Prostate gland (tissue), 2 donors: ENCODE measurements around the gene TPD52L1. TPM values are rescaled to one million over a fixed set of nuclear protein-coding genes. Genes with fewer than 3 reads are reported as not detected.

Source experiments
- DNase-seq: peaks from one replicate; pipeline ENCODE4 v3.0.0-alpha.2; 2019; ENCODE audit warnings: low spot score
- H3K27ac ChIP-seq, 2 donors: fragments of 200-600 bp; sonication (generic); 2 replicates each; pipeline ENCODE4 v1.5.1; 2017 to 2019
- H3K27me3 ChIP-seq: fragments of 200-600 bp; sonication (generic); replicated peaks from 2 replicates; pipeline ENCODE4 v1.5.1; 2019; ENCODE audit not compliant: insufficient read depth
- H3K36me3 ChIP-seq, 2 donors: fragments of 200-600 bp; sonication (generic); 1 replicate in 1 of 2; 2 replicates in 1 of 2; pipeline versions ENCODE4 v1.5.1 to v1.8.1; 2017 to 2019
- H3K4me1 ChIP-seq: fragments of 200-600 bp; sonication (generic); replicated peaks from 2 replicates; pipeline ENCODE4 v1.5.1; 2019
- H3K4me3 ChIP-seq, 2 donors: fragments of 200-600 bp; sonication (generic); 2 replicates each; pipeline ENCODE4 v1.5.1; 2017 to 2019
- H3K9me3 ChIP-seq: fragments of 200-600 bp; sonication (generic); 2 replicates; pipeline ENCODE4 v1.5.1; 2017
- POLR2A ChIP-seq: fragments of 450-650 bp; IDR thresholded peaks from one replicate; pipeline ENCODE4 v1.6.1; 2016; ENCODE audit warnings: antibody characterized with exemption, mild to moderate bottlenecking
- POLR2AphosphoS5 ChIP-seq: sonication (generic); formaldehyde crosslinking; IDR thresholded peaks from one replicate; pipeline ENCODE4 v1.6.1; 2017; ENCODE audit warnings: antibody characterized with exemption
- WGBS: methylation state at CpG from one replicate; pipeline ENCODE4 v1.1.5; 2018; 5-methylcytosine and 5-hydroxymethylcytosine counted together
- intact Hi-C: fragments of 100-400 bp; cut with DNase I; formaldehyde crosslinking; loops from one replicate; pipeline ENCODE4 v1.14.2; 2022
- total RNA-seq, 2 donors: library from RNA; depleted of rRNA; stranded (reverse); fragments of >200 nt; gene quantifications; one replicate each; pipeline ENCODE4 v1.1.0, GENCODE V29; 2016
- TF ChIP-seq, protein P1 (sequence below), 4 experiments: fragments of 200-600 bp in 2 of 4; fragments of 450-650 bp in 2 of 4; sonication (generic) in 2 of 4; IDR thresholded peaks; 1 replicate in 3 of 4; 2 replicates in 1 of 4; pipeline ENCODE4 v1.5.1; 2016 to 2019; ENCODE audit warnings: antibody characterized with exemption in 4 of 4, mild to moderate bottlenecking in 2 of 4, moderate library complexity in 2 of 4

TPD52L1 gene
- total RNA-seq, 2 donors from 2014 or later: 63.9 to 105 TPM

DNA sequence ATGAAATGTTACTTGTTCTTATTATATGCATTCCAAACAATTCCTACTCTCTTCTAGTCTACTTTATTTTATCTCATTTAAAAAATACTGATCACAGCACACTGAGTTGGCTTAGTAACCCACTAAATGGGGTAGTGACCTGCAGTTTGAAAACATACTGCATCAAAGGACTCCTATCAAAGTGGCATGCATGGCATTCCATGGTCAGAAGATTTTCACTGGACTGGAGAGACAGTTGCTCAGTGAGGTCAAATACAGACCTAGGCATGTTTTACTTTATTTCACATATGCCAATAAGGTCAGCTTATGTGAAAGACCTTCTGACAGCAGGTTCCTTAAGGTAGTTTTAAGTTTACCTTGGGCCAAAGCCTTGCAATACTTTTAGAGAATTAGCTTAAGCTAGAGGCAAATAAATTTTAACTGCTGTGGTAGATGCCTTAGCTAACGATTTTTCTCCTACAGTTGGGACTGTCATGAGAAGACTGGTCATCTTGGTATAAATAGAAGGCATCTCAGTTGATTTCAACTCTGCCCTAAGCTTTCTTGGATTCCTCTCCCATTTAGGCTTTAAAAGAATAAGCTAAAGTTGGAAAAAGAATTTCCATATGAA lies 35.1 kb downstream of the TPD52L1 start:
- no peak for DNase-seq
- Histone ChIP-seq H3K27me3 (no peaks in the 10 kb centered on the region), H3K36me3 (no peaks in the 10 kb centered on the region), H3K9me3 (no peaks in the 10 kb centered on the region), H3K27ac (peak overlapping the region in 1 of 2 donors; percentile 35), H3K4me1 (peaks cover 4% of the 10 kb centered on the region), H3K4me3 (no peak overlapping the region)
- intact Hi-C loops: no loop called here
- WGBS: 27% methylated on average over 1 of the region's 1 CpG
- TF ChIP-seq POLR2AphosphoS5 (no peak), POLR2A (no peak)
- TF ChIP-seq, protein P1, sequence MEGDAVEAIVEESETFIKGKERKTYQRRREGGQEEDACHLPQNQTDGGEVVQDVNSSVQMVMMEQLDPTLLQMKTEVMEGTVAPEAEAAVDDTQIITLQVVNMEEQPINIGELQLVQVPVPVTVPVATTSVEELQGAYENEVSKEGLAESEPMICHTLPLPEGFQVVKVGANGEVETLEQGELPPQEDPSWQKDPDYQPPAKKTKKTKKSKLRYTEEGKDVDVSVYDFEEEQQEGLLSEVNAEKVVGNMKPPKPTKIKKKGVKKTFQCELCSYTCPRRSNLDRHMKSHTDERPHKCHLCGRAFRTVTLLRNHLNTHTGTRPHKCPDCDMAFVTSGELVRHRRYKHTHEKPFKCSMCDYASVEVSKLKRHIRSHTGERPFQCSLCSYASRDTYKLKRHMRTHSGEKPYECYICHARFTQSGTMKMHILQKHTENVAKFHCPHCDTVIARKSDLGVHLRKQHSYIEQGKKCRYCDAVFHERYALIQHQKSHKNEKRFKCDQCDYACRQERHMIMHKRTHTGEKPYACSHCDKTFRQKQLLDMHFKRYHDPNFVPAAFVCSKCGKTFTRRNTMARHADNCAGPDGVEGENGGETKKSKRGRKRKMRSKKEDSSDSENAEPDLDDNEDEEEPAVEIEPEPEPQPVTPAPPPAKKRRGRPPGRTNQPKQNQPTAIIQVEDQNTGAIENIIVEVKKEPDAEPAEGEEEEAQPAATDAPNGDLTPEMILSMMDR (IDR thresholded peaks at IDR 0.05): no peak

DNA sequence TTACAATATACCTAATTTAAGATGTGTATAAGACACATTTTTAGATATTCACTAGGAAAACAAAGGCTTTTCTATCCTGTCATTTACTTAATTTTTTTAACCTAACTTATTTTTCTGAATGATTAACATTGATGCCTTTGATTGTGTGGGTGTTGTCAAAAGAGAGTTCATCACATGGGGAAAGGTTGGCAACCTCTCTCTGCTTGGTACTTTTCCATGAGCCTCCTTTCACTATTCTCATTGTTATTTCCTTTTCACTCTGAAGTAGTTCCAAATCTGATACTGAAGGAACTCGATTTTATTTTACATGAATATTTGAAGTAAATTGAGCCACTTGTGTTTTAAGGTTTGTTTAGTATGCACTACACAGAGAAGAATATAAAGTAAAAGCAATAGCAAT lies 35.9 kb downstream of the TPD52L1 start:
- intact Hi-C loops: no loop called here
- Histone ChIP-seq H3K4me1 (peaks cover 4% of the 10 kb centered on the region), H3K27ac (peak overlapping the region in 1 of 2 donors; percentile 35), H3K27me3 (no peaks in the 10 kb centered on the region), H3K4me3 (no peak overlapping the region), H3K36me3 (no peaks in the 10 kb centered on the region), H3K9me3 (no peaks in the 10 kb centered on the region)
- TF ChIP-seq POLR2AphosphoS5 (no peak), POLR2A (no peak)
- TF ChIP-seq, protein P1 (IDR thresholded peaks at IDR 0.05): no peak
- DNase-seq: no peak
- WGBS: 8% methylated on average over 1 of the region's 1 CpG

DNA sequence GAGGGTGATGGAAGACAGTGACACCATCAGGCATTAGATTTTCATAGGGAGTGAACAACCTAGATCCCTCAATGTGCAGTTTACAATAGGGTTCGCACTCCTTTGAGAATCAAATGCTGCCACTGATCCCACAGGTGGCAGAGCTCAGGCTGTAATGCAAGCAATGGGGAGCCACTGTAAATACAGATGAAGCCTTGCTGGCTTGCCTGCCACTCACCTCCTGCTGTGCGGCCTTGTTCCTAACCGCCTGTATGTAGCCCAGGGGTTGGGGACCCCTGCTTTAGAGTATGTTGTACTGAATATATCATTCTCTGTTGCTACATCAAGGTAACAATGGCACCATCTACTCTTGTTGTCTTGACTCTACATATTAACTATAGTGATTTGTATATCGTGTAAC lies 37.1 kb downstream of the TPD52L1 start:
- DNase-seq: no peak
- TF ChIP-seq, protein P1 (IDR thresholded peaks at IDR 0.05): no peak
- TF ChIP-seq POLR2AphosphoS5 (no peak), POLR2A (no peak)
- WGBS: 96% methylated on average over 4 of the region's 4 CpGs
- Histone ChIP-seq H3K36me3 (no peaks in the 10 kb centered on the region), H3K9me3 (no peaks in the 10 kb centered on the region), H3K4me3 (no peak overlapping the region), H3K4me1 (peaks cover 4% of the 10 kb centered on the region), H3K27ac (no peak overlapping the region), H3K27me3 (no peaks in the 10 kb centered on the region)
- intact Hi-C loops: no loop called here

DNA sequence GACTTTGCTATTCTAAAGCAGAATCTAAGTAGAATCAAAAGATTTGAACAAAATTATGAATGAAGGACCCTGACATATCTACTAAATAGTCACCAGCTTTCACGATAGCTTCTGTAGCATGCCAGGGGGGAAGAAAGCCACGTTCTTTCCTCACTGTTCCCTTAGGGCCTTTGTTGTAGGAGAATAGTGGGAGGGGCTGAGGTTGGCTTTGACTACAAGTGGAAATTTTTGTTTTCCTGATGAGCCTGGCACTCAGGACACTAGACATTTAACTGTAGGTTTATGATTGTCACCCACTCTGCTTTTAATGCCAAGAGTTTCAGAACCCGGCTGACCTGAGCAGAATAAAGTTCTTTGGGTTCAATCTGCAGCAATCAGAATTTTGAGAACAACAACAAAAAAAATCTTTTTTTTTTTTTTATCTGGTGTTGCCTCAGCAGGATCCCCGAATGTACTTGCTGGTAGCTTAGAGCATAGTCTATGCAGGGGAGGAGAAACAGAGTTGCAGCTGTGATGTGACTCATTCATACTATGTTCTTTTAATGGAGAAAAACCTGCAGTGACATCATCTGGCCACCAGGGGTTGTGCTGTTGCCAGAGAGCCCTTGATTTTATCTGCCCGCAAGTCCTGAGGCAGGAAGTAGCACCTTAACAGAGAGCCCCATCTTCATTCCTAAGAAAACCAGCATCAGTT lies 38.5 kb downstream of the TPD52L1 start:
- intact Hi-C loops: no loop called here
- H3K4me3 ChIP-seq: no peak overlapping the region
- H3K27me3 ChIP-seq: no peaks in the 10 kb centered on the region
- H3K4me1 ChIP-seq: peaks cover 4% of the 10 kb centered on the region
- H3K36me3 ChIP-seq: no peaks in the 10 kb centered on the region
- no peaks in the 10 kb centered on the region for H3K9me3 ChIP-seq
- H3K27ac ChIP-seq: peak overlapping the region in 1 of 2 donors; percentile 15
- TF ChIP-seq POLR2AphosphoS5: no peak
- TF ChIP-seq, protein P1 (IDR thresholded peaks at IDR 0.05): peak; percentile 20 to 66 (median 48)
- DNase-seq: peak; percentile 28
- WGBS: 25% methylated on average over 5 of the region's 5 CpGs

DNA sequence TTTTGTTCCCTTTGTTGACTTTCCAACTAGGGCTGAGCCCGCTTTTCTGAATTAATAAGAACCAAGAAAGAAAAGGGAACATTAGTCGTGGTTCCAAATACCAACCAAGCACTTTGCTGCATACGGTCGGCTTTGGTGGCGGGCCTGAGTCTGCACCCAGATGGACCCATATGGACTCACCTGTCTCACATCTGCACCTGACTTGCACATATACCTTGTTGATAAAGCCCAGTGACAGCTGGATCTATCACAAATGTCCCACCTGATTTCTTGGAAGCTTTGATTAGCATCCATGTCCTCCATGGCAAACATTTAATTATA lies 39.0 kb downstream of the TPD52L1 start:
- Histone ChIP-seq H3K27me3 (no peaks in the 10 kb centered on the region), H3K9me3 (no peaks in the 10 kb centered on the region), H3K36me3 (no peaks in the 10 kb centered on the region), H3K4me3 (no peak overlapping the region), H3K27ac (no peak overlapping the region), H3K4me1 (peaks cover 4% of the 10 kb centered on the region)
- TF ChIP-seq POLR2A (no peak), POLR2AphosphoS5 (no peak)
- TF ChIP-seq, protein P1 (IDR thresholded peaks at IDR 0.05): no peak
- 74% methylated on average over 5 of the region's 5 CpGs for WGBS
- intact Hi-C loops: no loop called here
- DNase-seq: no peak
